Sigmoid colon (tissue), 4 donors: ENCODE measurements around the gene PDHB.

Source experiments
- CTCF ChIP-seq, 4 experiments: fragments of 450-650 bp in 3 of 4; fragments of 200-600 bp in 1 of 4; IDR thresholded peaks; one replicate each; pipeline ENCODE4 v1.5.1; 2016 to 2019; ENCODE audit warnings: antibody characterized with exemption in 4 of 4, mild to moderate bottlenecking in 3 of 4, moderate library complexity in 2 of 4
- EP300 ChIP-seq, 4 donors: sonication (generic); formaldehyde crosslinking; IDR thresholded peaks; one replicate each; pipeline ENCODE4 v1.6.1; 2017; ENCODE audit warnings: antibody characterized with exemption in 4 of 4
- POLR2A ChIP-seq, 2 donors: fragments of 450-650 bp; IDR thresholded peaks; one replicate each; pipeline ENCODE4 v1.6.1; 2016; ENCODE audit warnings: antibody characterized with exemption in 2 of 2, mild to moderate bottlenecking in 2 of 2, moderate library complexity in 2 of 2
- POLR2AphosphoS5 ChIP-seq, 4 donors: sonication (generic); formaldehyde crosslinking; IDR thresholded peaks; one replicate each; pipeline ENCODE4 v1.6.1; 2017; ENCODE audit warnings: antibody characterized with exemption in 4 of 4

- TF ChIP-seq CTCF (IDR thresholded peaks at IDR 0.05): no peak
- no peak for TF ChIP-seq EP300 (IDR thresholded peaks at IDR 0.05)
- no peak for TF ChIP-seq POLR2A (IDR thresholded peaks at IDR 0.05)
- peak; percentile 7 to 73 (median 44) for TF ChIP-seq POLR2AphosphoS5 (IDR thresholded peaks at IDR 0.05)
Measured at GRCh38 chr3:58398669-58399333, 34.8 kb downstream of the PDHB start.
